ENCODE results near the gene LMF2. TPM values are rescaled to one million over a fixed set of nuclear protein-coding genes. Genes with fewer than 3 reads are reported as not detected.

Gene LMF2
- polyA plus RNA-seq, 1 donor (not counting 4 experiments of a cell fraction or from before 2014, with no cell fraction given) = 13.2 TPM

DNA sequence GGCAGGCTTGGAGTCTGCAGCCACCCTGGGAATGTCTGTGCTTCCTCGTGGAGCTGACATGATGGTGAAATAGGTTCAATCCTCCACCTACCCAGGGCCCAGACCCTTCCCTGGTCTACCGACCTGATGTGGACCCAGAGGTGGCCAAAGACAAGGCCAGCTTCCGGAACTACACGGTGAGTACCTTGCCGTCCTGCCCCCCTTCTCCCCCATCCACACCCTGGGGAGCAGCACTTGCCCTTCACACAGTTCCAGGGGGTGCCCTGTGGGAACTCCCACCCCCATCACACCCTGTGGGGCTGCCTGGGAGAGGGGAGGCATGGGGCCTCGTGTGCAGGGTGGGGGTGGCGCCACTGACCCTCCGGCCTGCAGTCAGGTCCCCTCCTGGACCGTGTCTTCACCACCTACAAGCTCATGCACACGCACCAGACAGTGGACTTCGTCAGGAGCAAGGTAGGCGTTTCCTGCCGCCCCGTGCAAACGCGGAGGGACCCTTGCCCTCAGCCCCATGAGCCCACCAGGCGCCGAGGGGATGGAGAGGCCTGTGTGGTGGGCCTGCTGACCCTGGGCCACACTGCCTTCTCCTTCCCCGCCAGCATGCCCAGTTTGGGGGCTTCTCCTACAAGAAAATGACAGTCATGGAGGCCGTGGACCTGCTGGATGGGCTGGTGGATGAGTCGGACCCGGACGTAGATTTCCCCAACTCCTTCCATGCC lies 20.1 kb downstream of the LMF2 start:
- Histone ChIP-seq H3K9me3 (ENCODE audit: control insufficient read depth, low read depth, low read length) (no peaks in the 10 kb centered on the region), H3K9ac (ENCODE audit: control insufficient read depth, extremely low read depth, insufficient read depth, low read length) (no peak overlapping the region), H3K27me3 (ENCODE audit: control insufficient read depth, extremely low read depth, insufficient read depth, low read length) (peaks cover 13% of the 10 kb centered on the region), H4K20me1 (ENCODE audit: control insufficient read depth, extremely low read depth, insufficient read depth, low read length) (peaks cover 3% of the 10 kb centered on the region), H3K4me3 (ENCODE audit: control insufficient read depth in 2 of 3, extremely low read depth in 1 of 3, insufficient read depth in 2 of 3, low read depth in 1 of 3, low read length in 3 of 3) (no peak overlapping the region), H3K9me1 (ENCODE audit: control insufficient read depth, extremely low read depth, insufficient read depth, low read length) (no peaks in the 10 kb centered on the region), H3K79me2 (ENCODE audit: control insufficient read depth, insufficient read depth, low read length) (no peaks in the 10 kb centered on the region), H3K27ac (ENCODE audit: control insufficient read depth, insufficient read depth, low read length) (no peak overlapping the region), H3K36me3 (ENCODE audit: control insufficient read depth in 2 of 2, extremely low read depth in 1 of 2, insufficient read depth in 2 of 2, low read length in 2 of 2) (no peaks in the 10 kb centered on the region), H3K4me1 (ENCODE audit: control insufficient read depth, extremely low read depth, insufficient read depth, low read length) (no peaks in the 10 kb centered on the region), H3K4me2 (ENCODE audit: control insufficient read depth, extremely low read depth, insufficient read depth, low read depth, low read length) (no peak overlapping the region), H2AFZ (ENCODE audit: control insufficient read depth, low read length) (no peak overlapping the region)
- DNase-seq (ENCODE audit: low read depth, low spot score) (no peak), FAIRE-seq (no peak)
- dilution Hi-C loops (cut with MboI; ENCODE audit: extremely low pct_ligation_motif_present, low sequenced_read_pairs) = no loop called here
- TF ChIP-seq, protein P1, sequence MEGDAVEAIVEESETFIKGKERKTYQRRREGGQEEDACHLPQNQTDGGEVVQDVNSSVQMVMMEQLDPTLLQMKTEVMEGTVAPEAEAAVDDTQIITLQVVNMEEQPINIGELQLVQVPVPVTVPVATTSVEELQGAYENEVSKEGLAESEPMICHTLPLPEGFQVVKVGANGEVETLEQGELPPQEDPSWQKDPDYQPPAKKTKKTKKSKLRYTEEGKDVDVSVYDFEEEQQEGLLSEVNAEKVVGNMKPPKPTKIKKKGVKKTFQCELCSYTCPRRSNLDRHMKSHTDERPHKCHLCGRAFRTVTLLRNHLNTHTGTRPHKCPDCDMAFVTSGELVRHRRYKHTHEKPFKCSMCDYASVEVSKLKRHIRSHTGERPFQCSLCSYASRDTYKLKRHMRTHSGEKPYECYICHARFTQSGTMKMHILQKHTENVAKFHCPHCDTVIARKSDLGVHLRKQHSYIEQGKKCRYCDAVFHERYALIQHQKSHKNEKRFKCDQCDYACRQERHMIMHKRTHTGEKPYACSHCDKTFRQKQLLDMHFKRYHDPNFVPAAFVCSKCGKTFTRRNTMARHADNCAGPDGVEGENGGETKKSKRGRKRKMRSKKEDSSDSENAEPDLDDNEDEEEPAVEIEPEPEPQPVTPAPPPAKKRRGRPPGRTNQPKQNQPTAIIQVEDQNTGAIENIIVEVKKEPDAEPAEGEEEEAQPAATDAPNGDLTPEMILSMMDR (optimal IDR thresholded peaks at IDR 0.05 in 1 of 3, IDR thresholded peaks at IDR 0.05 in 1 of 3, conservative IDR thresholded peaks at IDR 0.05 in 1 of 3; ENCODE audit: extremely low read depth in 1 of 3, insufficient read depth in 2 of 3, low read length in 3 of 3) = no peak
- TF ChIP-seq EZH2 (IDR thresholded peaks at IDR 0.05; ENCODE audit: low read length) = no peak

DNA sequence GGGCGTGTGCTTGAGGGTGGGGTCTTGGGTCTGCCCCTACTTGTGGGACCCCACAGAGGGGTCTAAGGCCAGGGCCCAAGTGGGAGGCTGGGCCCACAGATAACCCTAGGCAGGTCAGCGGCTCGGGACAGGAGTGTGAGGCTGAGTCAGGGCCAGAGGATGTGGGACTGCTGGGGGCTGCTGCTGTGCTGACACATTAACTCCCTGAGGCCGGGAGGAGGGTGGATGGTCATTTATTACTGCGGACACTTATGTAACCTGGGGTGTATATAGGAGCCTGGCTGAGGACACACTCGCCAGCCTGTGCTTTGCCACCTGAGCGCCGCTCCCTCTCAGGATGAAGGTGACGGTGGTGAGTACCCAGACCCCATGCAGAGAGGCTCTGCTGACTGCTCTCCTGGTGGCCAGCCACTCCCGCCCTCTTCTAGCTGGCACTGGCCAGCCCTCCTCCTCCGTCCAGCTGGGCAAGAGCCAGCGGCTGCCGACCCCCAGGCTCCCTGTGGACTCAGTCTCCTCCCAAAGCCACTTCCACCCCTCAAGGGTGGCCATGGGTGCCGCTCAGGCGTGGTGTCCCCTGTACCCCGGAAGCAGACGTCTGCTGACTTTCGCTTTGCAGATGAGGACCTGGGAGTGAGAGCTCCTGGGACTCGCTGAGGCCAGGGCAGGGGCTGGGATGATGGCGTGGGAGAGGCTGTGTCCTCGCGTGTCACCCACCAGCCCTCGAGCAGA lies 20.8 kb downstream of the LMF2 start, which contains the start of gene MIOX:
MIOX (plus strand) TSS at position 299 of the 729 bp plus-strand sequence; CDS start at position 338, 39 bp downstream.
- Histone ChIP-seq H3K4me3 (ENCODE audit: control insufficient read depth in 2 of 3, extremely low read depth in 1 of 3, insufficient read depth in 2 of 3, low read depth in 1 of 3, low read length in 3 of 3) (no peak within 1 kb of the TSS), H3K9me3 (ENCODE audit: control insufficient read depth, low read depth, low read length) (no peaks in the 10 kb centered on the region), H3K9me1 (ENCODE audit: control insufficient read depth, extremely low read depth, insufficient read depth, low read length) (no peaks in the 10 kb centered on the region), H2AFZ (ENCODE audit: control insufficient read depth, low read length) (no peak within 1 kb of the TSS), H3K9ac (ENCODE audit: control insufficient read depth, extremely low read depth, insufficient read depth, low read length) (no peak within 1 kb of the TSS), H4K20me1 (ENCODE audit: control insufficient read depth, extremely low read depth, insufficient read depth, low read length) (peaks cover 3% of the 10 kb centered on the region), H3K79me2 (ENCODE audit: control insufficient read depth, insufficient read depth, low read length) (no peaks in the 10 kb centered on the region), H3K27ac (ENCODE audit: control insufficient read depth, insufficient read depth, low read length) (no peak within 1 kb of the TSS), H3K27me3 (ENCODE audit: control insufficient read depth, extremely low read depth, insufficient read depth, low read length) (peaks cover 21% of the 10 kb centered on the region), H3K4me2 (ENCODE audit: control insufficient read depth, extremely low read depth, insufficient read depth, low read depth, low read length) (no peak within 1 kb of the TSS), H3K36me3 (ENCODE audit: control insufficient read depth in 2 of 2, extremely low read depth in 1 of 2, insufficient read depth in 2 of 2, low read length in 2 of 2) (no peaks in the 10 kb centered on the region), H3K4me1 (ENCODE audit: control insufficient read depth, extremely low read depth, insufficient read depth, low read length) (no peaks in the 10 kb centered on the region)
- no peak for TF ChIP-seq EZH2 (IDR thresholded peaks at IDR 0.05; ENCODE audit: low read length)
- TF ChIP-seq, protein P1 (optimal IDR thresholded peaks at IDR 0.05 in 1 of 3, IDR thresholded peaks at IDR 0.05 in 1 of 3, conservative IDR thresholded peaks at IDR 0.05 in 1 of 3; ENCODE audit: extremely low read depth in 1 of 3, insufficient read depth in 2 of 3, low read length in 3 of 3) = no peak
- no peak for FAIRE-seq
- DNase-seq (ENCODE audit: low read depth, low spot score) = no peak
- dilution Hi-C loops (cut with MboI; ENCODE audit: extremely low pct_ligation_motif_present, low sequenced_read_pairs) = no loop called here

All from keratinocyte (primary cell).